GM12874 (cell line): ENCODE data around the gene HYI.

Experiments
- CTCF ChIP-seq: IDR thresholded peaks from 2 replicates; pipeline ENCODE4 v1.5.1; 2011; ENCODE audit warnings: low read depth, mild to moderate bottlenecking, control low read depth, low read length, moderate library complexity; ENCODE audit not compliant: insufficient read depth

The HYI gene

GRCh38 chr1:43425045-43425444 is 28.7 kb downstream of the HYI start:
- TF ChIP-seq CTCF: no peak

GRCh38 chr1:43423672-43424550 is 29.8 kb downstream of the HYI start:
- no peak for TF ChIP-seq CTCF

- no peak for TF ChIP-seq CTCF
Measured at GRCh38 chr1:43422995-43423671, 30.6 kb downstream of the HYI start.

- no peak for TF ChIP-seq CTCF
Measured at GRCh38 chr1:43421976-43422750, 31.6 kb downstream of the HYI start.

- TF ChIP-seq CTCF: no peak
Measured at GRCh38 chr1:43421396-43421795, 32.3 kb downstream of the HYI start.

GRCh38 chr1:43420874-43421273 is 32.9 kb downstream of the HYI start:
- TF ChIP-seq CTCF: no peak
